Gastrocnemius medialis (tissue), 4 donors: ENCODE data around the gene GIMAP5. TPM values are rescaled to one million over a fixed set of nuclear protein-coding genes. Genes with fewer than 3 reads are reported as not detected.

Source experiments
- ATAC-seq, 2 donors: fragments of 150-250 bp; one replicate each; pipeline ENCODE4 v1.9.1; 2016
- DNase-seq, 2 donors: peaks; one replicate each; pipeline ENCODE4 v3.0.0-alpha.2; 2019
- H3K27ac ChIP-seq, 4 donors: fragments of 200-600 bp; sonication (generic); 1 replicate in 1 of 4; 2 replicates in 3 of 4; pipeline ENCODE4 v1.5.1; 2016 to 2018; ENCODE audit warnings: mild to moderate bottlenecking in 2 of 4, moderate library complexity in 1 of 4
- H3K27me3 ChIP-seq, 3 donors: fragments of 200-600 bp; sonication (generic) in 2 of 3; 1 replicate in 1 of 3; 2 replicates in 2 of 3; pipeline versions ENCODE4 v1.5.1 to v1.6.0; 2016 to 2019; ENCODE audit warnings: mild to moderate bottlenecking in 1 of 3, moderate library complexity in 1 of 3
- H3K36me3 ChIP-seq, 2 donors: fragments of 200-600 bp; sonication (generic) in 1 of 2; one replicate each; pipeline ENCODE4 v1.5.1; 2017 to 2018
- H3K4me1 ChIP-seq, 2 donors: fragments of 200-600 bp; sonication (generic) in 1 of 2; one replicate each; pipeline ENCODE4 v1.5.1; 2016 to 2017; ENCODE audit warnings: mild to moderate bottlenecking in 2 of 2
- H3K4me3 ChIP-seq, 4 donors: fragments of 200-600 bp; sonication (generic) in 3 of 4; 1 replicate in 1 of 4; 2 replicates in 3 of 4; pipeline ENCODE4 v1.5.1; 2016 to 2019; ENCODE audit warnings: mild to moderate bottlenecking in 2 of 4
- H3K9me3 ChIP-seq, 3 donors: fragments of 200-600 bp; sonication (generic) in 2 of 3; 1 replicate in 1 of 3; 2 replicates in 2 of 3; pipeline ENCODE4 v1.5.1; 2016 to 2019
- CTCF ChIP-seq, 5 experiments: fragments of 450-650 bp in 3 of 5; fragments of 200-600 bp in 2 of 5; sonication (generic) in 2 of 5; IDR thresholded peaks in 4 of 5; conservative IDR thresholded peaks in 1 of 5; 1 replicate in 4 of 5; 2 replicates in 1 of 5; pipeline ENCODE4 v1.5.1; 2016 to 2019; ENCODE audit warnings: antibody characterized with exemption in 5 of 5, mild to moderate bottlenecking in 3 of 5, moderate library complexity in 3 of 5
- POLR2A ChIP-seq, 2 donors: fragments of 450-650 bp; IDR thresholded peaks; one replicate each; pipeline ENCODE4 v1.6.1; 2017; ENCODE audit warnings: antibody characterized with exemption in 2 of 2, mild to moderate bottlenecking in 2 of 2, moderate library complexity in 2 of 2
- in situ Hi-C, 4 donors: fragments of 200-750 bp; cut with MboI; loops; one replicate each; pipeline versions ENCODE4 v1.15.0 to v1.8.0; 2017; ENCODE audit warnings: low sequenced_read_pairs in 4 of 4
- intact Hi-C: fragments of 100-400 bp; cut with DNase I; formaldehyde crosslinking; loops from one replicate; pipeline ENCODE4 v1.15.1; 2023; ENCODE audit warnings: low total_unique reads
- total RNA-seq, 4 donors: library from RNA; depleted of rRNA; stranded (reverse); fragments of >200 nt; gene quantifications; one replicate each; pipeline versions ENCODE4 v1.1.0 to v1.2.3, GENCODE V29; 2016

Gene GIMAP5
- total RNA-seq, 4 donors from 2014 or later: 13.5 to 29.4 (median 15.6) TPM

- ATAC-seq: no peak
- Histone ChIP-seq H3K4me3 (no peak overlapping the region), H3K4me1 (no peaks in the 10 kb centered on the region)
Measured at GRCh38 chr7:150745086-150745485, 7.9 kb downstream of the GIMAP5 start.

GRCh38 chr7:150745876-150746275, 8.7 kb downstream of the GIMAP5 start:
- Histone ChIP-seq H3K36me3 (no peaks in the 10 kb centered on the region), H3K4me1 (no peaks in the 10 kb centered on the region), H3K9me3 (no peaks in the 10 kb centered on the region), H3K27ac (no peak overlapping the region), H3K4me3 (no peak overlapping the region), H3K27me3 (no peaks in the 10 kb centered on the region)
- ATAC-seq (no peak), DNase-seq (no peak)
- TF ChIP-seq CTCF (IDR thresholded peaks at IDR 0.05 in 4 of 5, conservative IDR thresholded peaks at IDR 0.05 in 1 of 5) (no peak), POLR2A (IDR thresholded peaks at IDR 0.05) (no peak)
- intact Hi-C loops (no loop called here), in situ Hi-C loops (no loop called here)

More at GRCh38 chr7:150745086-150745485, 7.9 kb downstream of the GIMAP5 start:
- H3K9me3 ChIP-seq: no peaks in the 10 kb centered on the region
- TF ChIP-seq CTCF (IDR thresholded peaks at IDR 0.05 in 4 of 5, conservative IDR thresholded peaks at IDR 0.05 in 1 of 5) (no peak), POLR2A (IDR thresholded peaks at IDR 0.05) (no peak)
- H3K27me3 ChIP-seq: no peaks in the 10 kb centered on the region
- H3K36me3 ChIP-seq: no peaks in the 10 kb centered on the region
- in situ Hi-C loops (no loop called here), intact Hi-C loops (no loop called here)
- no peak for DNase-seq
- no peak overlapping the region for H3K27ac ChIP-seq

- TF ChIP-seq CTCF (IDR thresholded peaks at IDR 0.05 in 4 of 5, conservative IDR thresholded peaks at IDR 0.05 in 1 of 5) (no peak), POLR2A (IDR thresholded peaks at IDR 0.05) (no peak)
- no peak for ATAC-seq
- Histone ChIP-seq H3K36me3 (no peaks in the 10 kb centered on the region), H3K27ac (no peak overlapping the region), H3K27me3 (no peaks in the 10 kb centered on the region), H3K4me1 (no peaks in the 10 kb centered on the region), H3K4me3 (no peak overlapping the region), H3K9me3 (no peaks in the 10 kb centered on the region)
- in situ Hi-C loops: no loop called here
- no peak for DNase-seq
- intact Hi-C loops: no loop called here
Measured at GRCh38 chr7:150746921-150747320, 9.7 kb downstream of the GIMAP5 start.

- TF ChIP-seq POLR2A (IDR thresholded peaks at IDR 0.05): no peak
- no peak for TF ChIP-seq CTCF (IDR thresholded peaks at IDR 0.05 in 4 of 5, conservative IDR thresholded peaks at IDR 0.05 in 1 of 5)
- intact Hi-C loops: no loop called here
- Histone ChIP-seq H3K9me3 (no peaks in the 10 kb centered on the region), H3K4me3 (no peak overlapping the region), H3K27ac (no peak overlapping the region), H3K4me1 (no peaks in the 10 kb centered on the region), H3K27me3 (no peaks in the 10 kb centered on the region), H3K36me3 (no peaks in the 10 kb centered on the region)
- in situ Hi-C loops: no loop called here
- DNase-seq (no peak), ATAC-seq (no peak)
Measured at GRCh38 chr7:150748376-150748775, 11.2 kb downstream of the GIMAP5 start.

- peak overlapping the region in 1 of 4 donors; percentile 52 for H3K27ac ChIP-seq
- DNase-seq (no peak), ATAC-seq (no peak)
- intact Hi-C loops: no loop called here
- in situ Hi-C loops: loop anchor here in 2 of 4 donors (10.0 kb wide), 1 partner anchor 307 kb away; no protein-coding TSS in a partner anchor
- TF ChIP-seq POLR2A (IDR thresholded peaks at IDR 0.05) (no peak), CTCF (IDR thresholded peaks at IDR 0.05 in 4 of 5, conservative IDR thresholded peaks at IDR 0.05 in 1 of 5) (no peak)
- no peaks in the 10 kb centered on the region for H3K9me3 ChIP-seq
- no peaks in the 10 kb centered on the region for H3K27me3 ChIP-seq
- no peaks in the 10 kb centered on the region for H3K4me1 ChIP-seq
- no peak overlapping the region for H3K4me3 ChIP-seq
- no peaks in the 10 kb centered on the region for H3K36me3 ChIP-seq
Measured at GRCh38 chr7:150751702-150752101, 14.5 kb downstream of the GIMAP5 start.
